A673 (cell line): Measurements from ENCODE around the gene TLE3. TPM values are rescaled to one million over a fixed set of nuclear protein-coding genes. Genes with fewer than 3 reads are reported as not detected.

Experiments used
- BruUV-seq: library from RNA; stranded (reverse); fragments of 400-500 nt; replicated peaks from 2 replicates; lab custom pipeline; 2021; lab: Mats Ljungman, UMichigan
- CTCF ChIA-PET: fragments of 300-600 bp; sonication (Branson Sonifier 250); formaldehyde crosslinking; loops from one replicate; lab custom pipeline; 2022; ENCODE audit warnings: antibody characterized with exemption; lab: Charles Lee
- POLR2A ChIA-PET: fragments of 300-600 bp; sonication (Branson Sonifier 250); formaldehyde crosslinking; loops from one replicate; lab custom pipeline; 2022; ENCODE audit warnings: antibody characterized with exemption; ENCODE audit not compliant: low non-redundant PET; lab: Charles Lee
- DNase-seq: peaks from one replicate; pipeline ENCODE4 v3.0.0-alpha.2; 2015; ENCODE audit warnings: low spot score
- H3K27ac ChIP-seq: fragments of 200-600 bp; sonication (generic); 2 replicates; pipeline ENCODE4 v1.5.1; 2016; ENCODE audit warnings: mixed run types, low read depth, mild to moderate bottlenecking, mixed read lengths, antibody characterized with exemption, low read length; ENCODE audit not compliant: poor library complexity, severe bottlenecking
- H3K27me3 ChIP-seq: fragments of 200-600 bp; sonication (generic); replicated peaks from 2 replicates; pipeline ENCODE4 v1.6.1; 2017; ENCODE audit warnings: mixed run types, low read depth, mild to moderate bottlenecking, mixed read lengths, antibody characterized with exemption, low read length; ENCODE audit not compliant: insufficient read depth, poor library complexity
- H3K36me3 ChIP-seq: fragments of 200-600 bp; sonication (generic); 2 replicates; pipeline ENCODE4 v1.6.1; 2016; ENCODE audit warnings: mixed run types, mild to moderate bottlenecking, mixed read lengths, antibody characterized with exemption, low read length; ENCODE audit not compliant: insufficient read depth, poor library complexity, severe bottlenecking
- H3K4me1 ChIP-seq: fragments of 200-600 bp; sonication (generic); 2 replicates; pipeline ENCODE4 v1.6.1; 2017; ENCODE audit warnings: mixed run types, mild to moderate bottlenecking, mixed read lengths, antibody characterized with exemption, low read length; ENCODE audit not compliant: insufficient read depth, poor library complexity, severe bottlenecking
- H3K4me3 ChIP-seq: fragments of 200-600 bp; sonication (generic); 2 replicates; pipeline ENCODE4 v1.5.1; 2016; ENCODE audit warnings: low read depth, mixed run types, mild to moderate bottlenecking, mixed read lengths, low read length; ENCODE audit not compliant: poor library complexity, severe bottlenecking
- H3K9me3 ChIP-seq: fragments of 200-600 bp; sonication (generic); 2 replicates; pipeline ENCODE4 v1.6.1; 2016; ENCODE audit warnings: mixed run types, low read depth, mild to moderate bottlenecking, mixed read lengths, antibody characterized with exemption, low read length; ENCODE audit not compliant: poor library complexity, severe bottlenecking
- CTCF ChIP-seq: fragments of 300-800, 200-600 bp; sonication (generic); conservative IDR thresholded peaks from 2 replicates; pipeline ENCODE4 v1.5.1; 2017; ENCODE audit warnings: low read depth, mild to moderate bottlenecking, antibody characterized with exemption, low read length, moderate library complexity, mixed read lengths
- EZH2 ChIP-seq: fragments of 200-600 bp; sonication (generic); IDR thresholded peaks from 2 replicates; pipeline ENCODE4 v1.6.1; 2017; ENCODE audit warnings: borderline replicate concordance, low read depth, mild to moderate bottlenecking, mixed read lengths, antibody characterized with exemption, low read length; ENCODE audit not compliant: poor library complexity, severe bottlenecking
- intact Hi-C: fragments of 100-400 bp; cut with micrococcal nuclease; formaldehyde crosslinking; loops from one replicate; pipeline ENCODE4 v1.10.0; 2022; ENCODE audit not compliant: unreplicated experiment
- total RNA-seq: library from RNA; stranded (reverse); gene quantifications from 2 replicates; pipeline ENCODE4 v1.2.3, GENCODE V29; 2021

TLE3 gene
- total RNA-seq, 1 experiment from 2014 or later = 90.4 TPM

DNA sequence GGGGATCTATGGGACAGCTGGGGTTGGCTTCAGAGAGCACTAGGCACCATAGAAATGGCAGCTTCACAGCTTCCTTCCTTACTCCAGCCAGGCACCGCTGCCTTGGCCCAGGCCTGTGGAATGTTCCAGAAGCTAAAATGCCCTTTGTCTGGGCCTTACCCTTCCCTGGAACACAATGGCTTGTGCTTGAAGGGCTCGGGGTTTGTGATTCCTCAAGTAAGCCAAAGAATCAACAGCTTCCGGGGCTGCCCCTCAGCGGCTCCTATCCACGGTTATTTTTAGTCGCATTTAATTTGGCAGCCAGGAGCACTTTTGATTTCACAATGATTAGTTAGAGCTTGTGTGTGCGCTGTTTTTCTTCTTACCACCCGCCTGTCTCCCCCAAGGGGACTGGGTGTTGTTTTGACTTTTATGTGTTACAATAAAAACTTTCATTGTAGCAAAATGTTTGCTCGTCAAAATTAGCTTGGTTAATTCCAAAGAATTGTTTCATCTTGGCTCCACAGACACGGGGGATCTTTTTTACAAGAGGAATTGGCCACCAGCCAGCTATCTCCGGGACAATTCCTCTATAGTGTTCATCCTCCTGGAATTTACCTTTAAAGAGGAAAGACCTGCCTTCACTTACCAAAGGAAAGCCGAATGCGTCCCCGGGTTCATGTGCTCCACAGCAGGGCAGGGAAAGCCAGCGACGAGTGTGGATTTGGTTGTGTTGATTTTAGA lies 73.8 kb downstream of the TLE3 start:
- Histone ChIP-seq H3K36me3 (no peaks in the 10 kb centered on the region), H3K4me3 (no peak overlapping the region), H3K27ac (peak overlapping the region; percentile 61), H3K9me3 (no peaks in the 10 kb centered on the region), H3K27me3 (no peaks in the 10 kb centered on the region), H3K4me1 (peaks cover 23% of the 10 kb centered on the region)
- no TSS peak for BruUV-seq
- DNase-seq = peak; percentile 75
- ChIA-PET POLR2A (interaction anchor here (0.6 kb wide), 1 partner anchor 24 kb away, joined by 3 read pairs; no protein-coding TSS in a partner anchor), CTCF (interaction anchor here (0.6 kb wide), 2 partner anchors 27 to 73 kb away, joined by 3 to 7 read pairs; no protein-coding TSS in a partner anchor)
- no peak for TF ChIP-seq EZH2
- intact Hi-C loops = loop anchor here (5.0 kb wide), 1 partner anchor 73 kb away; the partner anchor contains the start of gene TLE3

DNA sequence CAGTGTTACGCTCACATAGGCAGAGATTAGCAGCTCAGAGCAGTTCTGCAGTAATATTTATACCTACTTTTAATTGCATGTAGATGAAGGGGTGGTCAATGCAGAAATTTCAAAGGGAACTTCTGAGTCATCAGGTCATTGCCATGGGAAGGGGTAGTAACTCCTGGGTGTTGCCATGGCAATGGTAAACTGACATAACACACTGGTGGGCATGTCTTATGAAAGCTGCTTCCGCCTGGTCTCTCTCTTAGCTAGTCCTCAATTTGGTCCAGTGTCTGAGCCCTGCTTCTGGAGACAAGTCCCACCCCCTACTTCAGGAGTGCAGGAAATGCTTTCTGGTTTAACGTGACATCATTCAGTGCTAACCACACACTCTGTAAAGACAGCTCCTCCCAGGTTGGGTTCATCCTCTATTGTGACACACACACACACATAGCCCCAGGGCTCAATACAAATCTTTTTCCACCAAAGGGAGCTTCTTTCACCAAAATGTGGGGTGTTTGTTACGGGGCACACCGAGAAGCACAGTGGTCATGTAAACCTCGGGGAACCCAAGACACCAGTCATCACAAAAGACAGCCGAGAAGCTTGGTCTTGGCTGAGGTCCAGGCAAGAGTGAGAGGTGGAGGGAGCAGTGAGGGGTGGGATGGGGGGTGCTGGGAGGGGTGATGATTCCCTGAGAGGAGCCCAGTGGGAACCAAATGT lies 74.5 kb downstream of the TLE3 start:
- H3K27ac ChIP-seq = peak overlapping the region; percentile 61
- no TSS peak for BruUV-seq
- no peaks in the 10 kb centered on the region for H3K36me3 ChIP-seq
- TF ChIP-seq CTCF (no peak), EZH2 (no peak)
- H3K27me3 ChIP-seq = no peaks in the 10 kb centered on the region
- intact Hi-C loops = loop anchor here (5.0 kb wide), 1 partner anchor 74 kb away; the partner anchor contains the start of gene TLE3
- no peak overlapping the region for H3K4me3 ChIP-seq
- H3K4me1 ChIP-seq = peaks cover 23% of the 10 kb centered on the region
- no peaks in the 10 kb centered on the region for H3K9me3 ChIP-seq
- CTCF ChIA-PET = interaction anchor here (0.5 to 0.6 kb wide), 2 partner anchors 74 to 991 kb away, joined by 3 to 9 read pairs; no protein-coding TSS in a partner anchor
- POLR2A ChIA-PET = no interaction called here
- peak; percentile 54 for DNase-seq

- H3K36me3 ChIP-seq = no peaks in the 10 kb centered on the region
- H3K4me1 ChIP-seq = peaks cover 23% of the 10 kb centered on the region
- ChIA-PET POLR2A (no interaction called here), CTCF (no interaction called here)
- TF ChIP-seq EZH2 = no peak
- TF ChIP-seq CTCF = no peak
- no peak overlapping the region for H3K27ac ChIP-seq
- BruUV-seq = no TSS peak
- intact Hi-C loops = loop anchor here (5.0 kb wide), 1 partner anchor 77 kb away; the partner anchor contains the start of gene TLE3
- H3K27me3 ChIP-seq = no peaks in the 10 kb centered on the region
- H3K4me3 ChIP-seq = no peak overlapping the region
- DNase-seq = no peak
- H3K9me3 ChIP-seq = no peaks in the 10 kb centered on the region
These were observed 77.5 kb downstream of the TLE3 start for GRCh38 chr15:70020229-70020628.
